NK-92 (cell line): ENCODE data around the gene OR5H2.

Experiments used
- DNase-seq: peaks from one replicate; lab custom pipeline; 2025; ENCODE audit not compliant: unreplicated experiment; lab: John Stamatoyannopoulos, UW

The OR5H2 gene

DNA sequence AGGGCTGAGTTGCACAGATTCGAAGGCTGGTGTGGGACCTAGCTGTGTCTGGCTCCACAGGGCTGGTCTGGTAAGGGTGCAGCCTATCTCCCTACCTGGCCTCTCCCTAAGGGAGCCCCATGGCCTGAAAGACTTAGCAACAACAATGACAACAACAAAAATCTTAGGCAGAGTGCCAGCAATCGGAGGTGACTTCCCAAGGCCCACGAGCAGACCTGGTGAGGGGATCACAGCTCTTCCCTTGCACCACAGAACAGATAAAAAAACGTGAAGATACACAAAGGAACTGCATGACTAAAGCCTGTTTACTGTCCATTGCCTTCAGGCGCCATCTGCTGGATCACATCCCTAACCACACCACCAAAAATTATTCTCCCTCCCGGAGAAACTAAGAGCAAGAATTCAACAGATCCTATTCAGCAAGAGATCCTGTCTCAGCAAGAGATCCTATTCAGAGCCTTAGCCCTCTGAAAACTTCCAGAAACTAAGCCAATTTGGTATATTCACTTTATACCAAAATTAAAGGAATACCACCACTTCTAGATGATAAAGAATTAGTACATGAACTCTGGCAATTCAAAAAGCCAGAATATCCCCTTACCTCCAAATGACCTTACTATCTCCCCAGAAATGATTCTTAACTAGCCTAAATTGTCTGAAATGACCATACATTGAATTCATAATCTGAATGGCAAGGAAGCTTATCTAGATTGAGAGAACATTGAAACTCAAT lies 47.3 kb downstream of the OR5H2 start:
- no peak for DNase-seq

DNA sequence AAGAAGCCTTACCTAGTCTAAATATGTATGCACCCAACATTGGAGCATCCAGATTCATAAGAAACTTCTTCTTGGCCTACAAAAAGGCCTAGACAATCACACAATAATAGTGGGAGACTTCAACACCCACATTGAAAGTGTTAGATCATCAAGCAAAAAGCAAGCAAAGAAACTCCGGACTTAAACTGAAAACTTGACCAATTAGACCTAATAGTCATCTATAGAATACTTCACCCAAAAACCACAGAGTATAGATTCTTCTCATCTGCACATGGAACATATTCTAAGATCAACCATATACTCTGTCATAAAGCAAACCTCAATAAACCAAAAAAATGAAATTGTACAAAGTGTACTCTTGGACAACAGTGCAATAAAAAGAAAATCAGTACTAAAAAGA lies 49.0 kb downstream of the OR5H2 start:
- no peak for DNase-seq
